Effector memory CD4-positive, alpha-beta T cell (primary cell): ENCODE measurements around the gene KCNMB2.

Source experiments
- DNase-seq, 3 donors: peaks; one replicate each; pipeline ENCODE4 v3.0.0-alpha.2; 2020
- H3K27ac ChIP-seq: 2 replicates; pipeline ENCODE4 v1.7.0; 2013; ENCODE audit warnings: mild to moderate bottlenecking, low read length, moderate library complexity; ENCODE audit not compliant: insufficient read depth, poor library complexity, severe bottlenecking
- H3K27me3 ChIP-seq: replicated peaks from 2 replicates; pipeline ENCODE4 v1.7.0; 2013; ENCODE audit warnings: mild to moderate bottlenecking, low read length; ENCODE audit not compliant: insufficient read depth, control insufficient read depth, poor library complexity, severe bottlenecking
- H3K36me3 ChIP-seq: 2 replicates; pipeline ENCODE4 v1.7.0; 2013; ENCODE audit warnings: mild to moderate bottlenecking, low read length, moderate library complexity; ENCODE audit not compliant: control insufficient read depth, insufficient read depth
- H3K4me1 ChIP-seq: 2 replicates; pipeline ENCODE4 v1.7.0; 2013; ENCODE audit warnings: low read length, mild to moderate bottlenecking; ENCODE audit not compliant: control insufficient read depth, insufficient read depth, poor library complexity, severe bottlenecking
- H3K4me3 ChIP-seq: 2 replicates; pipeline ENCODE4 v1.7.0; 2013; ENCODE audit warnings: low read length, low read depth, mild to moderate bottlenecking; ENCODE audit not compliant: insufficient read depth, poor library complexity, severe bottlenecking
- H3K9me3 ChIP-seq: 2 replicates; pipeline ENCODE4 v1.7.0; 2013; ENCODE audit warnings: mild to moderate bottlenecking, low read length, moderate library complexity; ENCODE audit not compliant: control insufficient read depth

Gene KCNMB2

DNA sequence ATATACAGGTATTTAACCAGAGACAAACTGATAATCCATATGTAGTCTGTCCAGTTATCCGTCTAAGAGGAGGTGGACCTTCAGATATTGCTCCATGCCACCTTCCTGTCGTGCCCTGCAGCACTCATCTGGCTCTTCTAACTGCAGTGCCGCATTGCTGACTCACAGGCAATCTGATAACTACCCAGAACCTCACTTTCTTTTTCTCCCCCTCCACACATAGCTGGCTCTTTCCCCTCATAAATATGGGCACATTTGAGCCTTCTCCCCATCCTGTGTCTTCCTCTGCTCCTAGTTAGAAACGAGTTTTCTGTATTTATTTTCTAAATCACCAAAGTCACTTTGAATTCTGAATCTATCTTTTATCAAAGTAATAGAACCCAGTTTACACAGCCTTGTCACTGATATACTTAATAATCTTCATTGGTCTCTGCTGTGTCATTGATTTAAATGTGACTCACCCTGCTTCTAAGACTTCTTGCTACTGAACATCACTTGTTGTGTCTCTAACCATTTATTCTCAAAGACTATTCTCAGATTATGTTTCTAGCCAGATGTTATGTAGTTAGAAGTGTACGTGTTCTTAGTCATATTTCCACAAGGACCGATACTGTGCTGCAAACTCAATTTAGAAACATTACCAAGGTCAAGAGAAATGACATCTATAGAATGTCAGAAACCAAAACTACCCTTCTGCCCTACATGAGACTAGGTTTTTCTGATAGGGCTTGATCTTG is 17.4 kb upstream of the KCNMB2 start:
- Histone ChIP-seq H3K4me3 (no peak overlapping the region), H3K4me1 (no peaks in the 10 kb centered on the region), H3K36me3 (no peaks in the 10 kb centered on the region), H3K27me3 (no peaks in the 10 kb centered on the region), H3K9me3 (no peaks in the 10 kb centered on the region), H3K27ac (no peak overlapping the region)
- DNase-seq, result no peak

DNA sequence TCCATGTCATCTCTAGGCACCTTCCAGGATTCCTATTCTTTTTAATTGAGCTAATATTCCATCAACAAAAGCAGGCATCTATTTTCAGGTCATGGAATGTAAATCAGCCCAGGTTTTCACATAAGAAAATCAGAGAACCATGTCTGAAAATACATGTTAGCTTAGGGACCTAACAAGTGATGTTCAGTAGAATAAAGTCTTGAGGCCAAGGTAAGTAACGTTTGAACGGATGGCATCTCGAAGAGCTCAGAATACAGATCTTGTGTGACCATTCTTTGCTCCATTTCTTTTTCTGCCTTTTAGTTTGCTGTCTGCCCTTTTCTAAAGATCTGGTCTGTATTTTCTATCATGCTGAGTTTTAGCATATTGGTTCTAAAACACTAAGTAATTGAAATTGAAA is 16.5 kb upstream of the KCNMB2 start:
- Histone ChIP-seq H3K36me3 (no peaks in the 10 kb centered on the region), H3K4me3 (no peak overlapping the region), H3K27me3 (no peaks in the 10 kb centered on the region), H3K27ac (no peak overlapping the region), H3K9me3 (no peaks in the 10 kb centered on the region), H3K4me1 (no peaks in the 10 kb centered on the region)
- no peak for DNase-seq

GRCh38 chr3:178520451-178520850 is 15.8 kb upstream of the KCNMB2 start:
- no peaks in the 10 kb centered on the region for H3K36me3 ChIP-seq
- DNase-seq, result no peak
- no peaks in the 10 kb centered on the region for H3K27me3 ChIP-seq
- H3K9me3 ChIP-seq, result no peaks in the 10 kb centered on the region
- H3K4me1 ChIP-seq, result no peaks in the 10 kb centered on the region
- no peak overlapping the region for H3K4me3 ChIP-seq
- H3K27ac ChIP-seq, result no peak overlapping the region

DNA sequence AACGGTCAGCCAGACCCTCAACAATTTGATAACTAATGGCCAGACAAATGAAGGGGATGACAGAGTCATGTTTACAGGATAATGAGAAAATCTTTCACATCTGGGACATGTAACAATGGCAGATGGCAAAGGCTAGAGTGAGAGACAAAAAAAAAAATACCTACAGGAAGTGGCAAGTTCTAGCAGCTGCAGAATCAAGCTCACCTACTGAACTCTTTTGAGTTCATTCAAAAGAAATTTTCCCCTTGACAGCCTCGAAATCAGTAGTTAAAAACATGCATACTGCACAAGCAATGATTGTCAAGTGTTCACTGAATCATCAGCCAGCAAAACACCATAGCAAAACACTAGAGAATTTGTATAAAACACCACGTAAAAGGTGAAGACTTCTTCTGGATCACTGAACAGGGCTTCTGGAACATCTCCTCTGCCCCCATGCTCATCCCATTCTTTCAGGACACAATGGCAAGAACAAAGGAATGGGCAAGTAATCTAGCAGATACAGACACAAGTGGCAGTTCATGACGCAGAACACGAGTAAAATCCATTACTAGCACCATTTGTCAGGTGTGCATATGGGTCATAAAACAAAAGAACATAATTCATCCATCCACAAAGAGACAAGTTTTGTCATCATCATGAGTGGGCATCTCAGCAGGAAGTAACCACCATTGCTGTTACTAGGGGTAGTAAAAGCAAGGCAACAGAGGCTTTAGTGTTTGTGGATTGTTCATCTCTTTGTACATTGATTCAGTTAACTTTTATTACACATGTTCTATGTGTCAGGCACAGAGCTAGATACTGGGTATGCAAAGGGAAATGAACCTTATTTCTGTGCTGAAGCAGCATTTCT is 13.8 kb upstream of the KCNMB2 start:
- Histone ChIP-seq H3K27me3 (no peaks in the 10 kb centered on the region), H3K27ac (no peak overlapping the region), H3K4me1 (no peaks in the 10 kb centered on the region), H3K36me3 (no peaks in the 10 kb centered on the region), H3K4me3 (no peak overlapping the region), H3K9me3 (no peaks in the 10 kb centered on the region)
- DNase-seq, result no peak

DNA sequence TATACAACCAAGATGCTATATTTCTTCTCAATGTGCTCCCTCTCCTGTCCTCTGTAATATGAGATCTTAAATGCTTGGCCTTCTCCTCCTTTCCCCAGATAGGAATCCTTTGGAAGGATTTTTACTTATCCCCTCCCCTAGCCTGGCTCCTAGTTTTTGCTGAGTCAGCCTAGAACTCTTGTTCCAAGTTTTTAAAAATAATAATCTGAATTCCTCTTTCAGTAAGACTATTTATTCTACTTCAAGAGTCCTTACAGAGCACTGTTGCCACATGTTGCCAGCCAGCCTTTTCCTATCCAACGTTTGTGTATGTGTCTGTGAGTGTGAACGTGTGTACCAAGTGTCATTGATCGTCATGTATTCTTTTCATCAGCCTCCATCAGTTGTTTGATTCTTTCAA is 11.0 kb upstream of the KCNMB2 start:
- Histone ChIP-seq H3K27me3 (no peaks in the 10 kb centered on the region), H3K36me3 (no peaks in the 10 kb centered on the region), H3K4me1 (no peaks in the 10 kb centered on the region), H3K9me3 (no peaks in the 10 kb centered on the region), H3K4me3 (no peak overlapping the region), H3K27ac (no peak overlapping the region)
- DNase-seq, result no peak

DNA sequence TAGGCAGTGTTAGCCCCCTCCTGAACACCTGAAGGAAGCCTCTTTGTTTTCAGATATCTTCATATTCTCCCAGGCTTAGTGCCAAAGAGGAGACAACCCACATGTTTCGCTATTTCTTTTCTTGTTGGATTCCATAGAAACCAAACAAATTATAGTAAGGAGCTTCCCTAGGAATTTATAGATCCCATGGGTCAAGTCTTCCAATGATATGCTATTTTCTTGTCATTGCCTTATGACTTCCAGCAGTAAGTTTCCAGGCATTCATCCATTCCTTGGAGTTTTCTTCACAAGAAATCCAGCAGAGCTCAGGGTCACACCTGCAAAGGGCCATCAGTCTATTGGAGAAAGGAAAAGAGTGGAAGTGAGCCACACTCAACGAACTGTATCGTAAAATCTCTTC is 9.9 kb upstream of the KCNMB2 start:
- no peak overlapping the region for H3K4me3 ChIP-seq
- H3K36me3 ChIP-seq, result no peaks in the 10 kb centered on the region
- H3K4me1 ChIP-seq, result no peaks in the 10 kb centered on the region
- H3K27ac ChIP-seq, result no peak overlapping the region
- DNase-seq, result no peak
- H3K9me3 ChIP-seq, result no peaks in the 10 kb centered on the region
- no peaks in the 10 kb centered on the region for H3K27me3 ChIP-seq

- no peak for DNase-seq
- Histone ChIP-seq H3K4me3 (no peak overlapping the region), H3K27ac (no peak overlapping the region), H3K4me1 (no peaks in the 10 kb centered on the region), H3K36me3 (no peaks in the 10 kb centered on the region), H3K27me3 (no peaks in the 10 kb centered on the region), H3K9me3 (no peaks in the 10 kb centered on the region)
Observed at GRCh38 chr3:178527981-178528380, 8.3 kb upstream of the KCNMB2 start.

DNA sequence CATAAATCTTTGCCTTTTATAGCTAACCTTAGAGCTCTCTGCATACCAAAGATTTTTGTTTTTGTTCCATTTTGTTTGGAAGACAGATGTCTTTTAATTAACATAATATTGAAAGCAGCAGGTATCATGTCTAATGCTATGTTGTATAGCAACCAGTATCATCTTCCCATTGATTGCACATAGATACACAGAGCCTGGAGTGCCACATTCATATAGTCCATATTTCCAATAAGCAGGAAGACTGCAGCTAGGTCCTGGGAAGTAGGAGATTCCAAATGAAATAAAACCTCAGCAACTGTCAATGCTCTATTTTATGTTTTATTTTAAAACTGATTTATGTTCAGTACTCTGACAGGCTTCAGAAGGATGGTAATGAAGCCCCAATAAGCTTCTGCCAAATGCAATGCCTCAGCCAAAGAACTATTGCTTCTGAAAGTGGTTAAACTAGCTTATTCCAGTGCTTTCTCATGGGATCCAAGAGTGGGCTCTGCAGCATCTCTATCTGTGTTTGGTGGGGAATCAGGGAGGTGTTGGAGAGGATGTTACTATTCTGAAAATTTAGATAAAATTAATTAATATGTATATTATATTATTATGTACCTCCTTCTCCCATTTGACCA is 6.5 kb upstream of the KCNMB2 start:
- H3K27ac ChIP-seq, result no peak overlapping the region
- DNase-seq, result no peak
- no peaks in the 10 kb centered on the region for H3K4me1 ChIP-seq
- no peaks in the 10 kb centered on the region for H3K27me3 ChIP-seq
- no peak overlapping the region for H3K4me3 ChIP-seq
- H3K36me3 ChIP-seq, result no peaks in the 10 kb centered on the region
- H3K9me3 ChIP-seq, result no peaks in the 10 kb centered on the region

DNA sequence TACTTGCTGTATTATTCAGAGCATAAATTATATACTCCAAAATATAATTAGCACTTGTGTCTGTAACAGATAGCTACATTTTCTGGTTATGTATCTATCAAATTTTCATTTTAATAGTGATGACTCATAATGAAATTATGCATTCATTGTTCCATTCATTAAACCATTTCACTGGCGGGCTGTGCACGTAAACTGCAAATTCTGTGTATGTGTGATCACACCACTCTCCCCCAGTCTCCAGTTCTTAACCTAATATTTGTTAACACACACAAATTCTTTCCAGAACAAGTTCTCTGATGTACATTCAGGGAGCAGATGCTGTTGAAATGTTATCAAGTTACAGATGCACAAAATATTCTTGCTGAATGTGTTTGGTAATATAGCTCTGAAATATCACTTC is 3.8 kb upstream of the KCNMB2 start:
- no peaks in the 10 kb centered on the region for H3K27me3 ChIP-seq
- DNase-seq, result no peak
- H3K9me3 ChIP-seq, result no peaks in the 10 kb centered on the region
- H3K4me3 ChIP-seq, result no peak overlapping the region
- H3K4me1 ChIP-seq, result no peaks in the 10 kb centered on the region
- no peaks in the 10 kb centered on the region for H3K36me3 ChIP-seq
- no peak overlapping the region for H3K27ac ChIP-seq

- no peak for DNase-seq
- Histone ChIP-seq H3K27ac (no peak overlapping the region), H3K4me3 (no peak overlapping the region), H3K36me3 (no peaks in the 10 kb centered on the region), H3K4me1 (no peaks in the 10 kb centered on the region), H3K9me3 (no peaks in the 10 kb centered on the region), H3K27me3 (no peaks in the 10 kb centered on the region)
Observed at GRCh38 chr3:178537122-178537705, 978 bp downstream of the KCNMB2 start.
